Measurements from ENCODE around the gene EEFSEC. TPM values are rescaled to one million over a fixed set of nuclear protein-coding genes. Genes with fewer than 3 reads are reported as not detected.

The EEFSEC gene
- total and polyA plus RNA-seq, 2 of the 8 experiments (the other 6 are each of a cell fraction or from before 2014, with no cell fraction given): 13.1 to 19.8 TPM

DNA sequence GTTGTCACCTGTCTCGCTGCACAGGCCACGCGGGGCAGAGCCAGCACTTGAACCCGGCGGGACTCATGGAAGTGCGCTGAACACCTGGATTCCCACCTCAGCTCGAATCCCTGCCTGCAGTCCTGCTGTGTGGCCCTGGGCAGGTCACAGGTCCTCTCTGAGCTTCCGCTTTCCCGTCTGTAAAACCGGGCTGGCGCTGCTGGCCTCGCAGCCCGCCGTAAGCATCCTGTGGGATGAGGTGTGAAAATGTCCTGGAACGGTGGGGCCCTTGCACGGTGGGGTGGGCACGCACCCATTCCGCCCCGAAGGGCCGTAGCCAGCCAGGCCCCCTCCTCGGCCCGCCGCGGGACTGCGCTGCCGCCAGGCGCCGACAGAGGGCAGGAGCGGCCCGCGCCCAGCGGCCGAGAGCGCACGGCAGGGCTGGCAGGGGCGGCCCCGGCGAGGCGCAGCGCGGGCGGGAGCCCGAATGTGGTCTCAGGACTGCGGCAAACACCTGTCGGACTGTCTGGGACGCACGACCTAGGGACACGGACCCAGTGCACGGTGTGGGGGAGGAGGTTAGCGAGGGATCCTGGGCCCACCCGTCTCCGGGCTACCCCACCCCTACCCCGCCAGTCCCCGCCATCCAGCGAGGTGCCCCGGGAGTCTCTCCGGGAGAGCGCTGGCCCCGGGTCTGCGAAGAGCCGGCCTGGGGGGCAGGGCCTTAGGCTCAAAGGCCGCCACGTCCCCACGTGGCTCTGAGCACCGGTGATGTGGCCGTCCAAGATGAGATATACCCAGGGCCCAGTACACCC, 273.0 kb downstream of the EEFSEC start:
- Histone ChIP-seq H3K79me2 (ENCODE audit: control insufficient read depth in 1 of 2, insufficient read depth in 2 of 2, low read length in 2 of 2) (no peaks in the 10 kb centered on the region), H3K4me1 (replicated peaks in 1 of 4; ENCODE audit: control insufficient read depth in 3 of 4, insufficient read depth in 4 of 4, low read length in 3 of 4) (peaks cover 0 to 23% (median 11%) of the 10 kb centered on the region in 4 experiments; a peak in 5 of 7 replicates), H4K20me1 (replicated peaks in 1 of 2; ENCODE audit: control insufficient read depth in 1 of 2, insufficient read depth in 2 of 2, low read length in 2 of 2) (peaks cover 6 to 8% of the 10 kb centered on the region in 2 experiments), H4K8ac (ENCODE audit: extremely low read depth, insufficient read depth, low read length) (peak overlapping the region; percentile 88), H2AFZ (ENCODE audit: low read length) (no peak overlapping the region), H2BK15ac (ENCODE audit: low read length) (peak overlapping the region; percentile 65; the same call in 1 of the 2 replicates), H3K36me3 (ENCODE audit: control insufficient read depth in 2 of 4, insufficient read depth in 4 of 4, low read length in 3 of 4) (no peaks in the 10 kb centered on the region), H3K14ac (ENCODE audit: insufficient read length) (no peak overlapping the region), H4K5ac (ENCODE audit: insufficient read length, low read depth, low read length) (peak overlapping the region; percentile 22), H2BK20ac (ENCODE audit: low read length) (no peak overlapping the region), H3K9me3 (ENCODE audit: insufficient read depth in 2 of 2, low read depth in 1 of 2, low read length in 1 of 2) (no peaks in the 10 kb centered on the region), H2AK5ac (ENCODE audit: low read depth, low read length) (no peak overlapping the region), H3K23me2 (ENCODE audit: low read depth, low read length) (no peaks in the 10 kb centered on the region), H3K23ac (ENCODE audit: insufficient read length) (no peak overlapping the region), H3K56ac (replicated peaks; ENCODE audit: insufficient read length, low read depth, low read length) (no peak overlapping the region), H3K4me3 (ENCODE audit: extremely low read depth in 1 of 4, insufficient read depth in 2 of 4, low read depth in 3 of 4, low read length in 4 of 4) (peak overlapping the region in 2 of 4 experiments; percentile 10 to 48; a peak in 4 of 8 replicates), H2BK120ac (replicated peaks; ENCODE audit: low read depth, low read length) (no peak overlapping the region), H3K4me2 (ENCODE audit: insufficient read depth in 1 of 2, low read depth in 2 of 2, low read length in 2 of 2) (peak overlapping the region; percentile 1 to 78; a peak in 3 of 4 replicates), H2BK12ac (ENCODE audit: low read depth, low read length) (peak overlapping the region; percentile 30; the same call in 1 of the 2 replicates), H3K18ac (ENCODE audit: extremely low read depth, low read length) (peak overlapping the region; percentile 44; the same call in 1 of the 2 replicates), H3K27me3 (replicated peaks in 1 of 4; ENCODE audit: control insufficient read depth in 3 of 4, extremely low read depth in 1 of 4, insufficient read depth in 3 of 4, low read length in 3 of 4) (peaks cover 6 to 64% (median 52%) of the 10 kb centered on the region in 4 experiments), H3K27ac (ENCODE audit: low read depth, low read length) (no peak overlapping the region), H4K91ac (replicated peaks; ENCODE audit: insufficient read length, low read length) (peak overlapping the region; percentile 74), H3K79me1 (ENCODE audit: low read depth, low read length) (no peaks in the 10 kb centered on the region), H3K9ac (replicated peaks in 1 of 4; ENCODE audit: extremely low read depth in 1 of 4, low read depth in 3 of 4, low read length in 3 of 4) (no peak overlapping the region), H3K4ac (replicated peaks; ENCODE audit: insufficient read length, low read depth, low read length) (peak overlapping the region; percentile 85), H2BK5ac (ENCODE audit: low read depth, low read length) (no peak overlapping the region)
- ChIA-PET CTCF (ENCODE audit: partially characterized antibody) (interaction anchor here (0.6 to 11.0 kb wide), 47 partner anchors 9 to 457 kb away, joined by 3 to 144 read pairs (median 4); no protein-coding TSS in a partner anchor), POLR2A (ENCODE audit: partially characterized antibody) (interaction anchor here (0.6 to 1.7 kb wide), 3 partner anchors 15 to 251 kb away, joined by 3 to 4 read pairs (median 4); no protein-coding TSS in a partner anchor)
- DNase-seq (ENCODE audit: low read depth in 1 of 2, low spot score in 2 of 2) (peak in 1 of 2 experiments; percentile 90), FAIRE-seq (no peak)
- 10% methylated on average over 52 of the region's 66 CpGs; no CpG with 5 or more reads in 1 of the 2 experiments for WGBS, 2 experiments (ENCODE audit: extremely low coverage in 1 of 2, insufficient coverage in 1 of 2, insufficient read length in 1 of 2, insufficient replicate concordance in 2 of 2, low coverage in 1 of 2, low lambda C conversion rate in 2 of 2, missing lambda C conversion rate in 1 of 2)
- TF ChIP-seq KDM4A (IDR thresholded peaks at IDR 0.05; ENCODE audit: low read depth, low read length, severe bottlenecking) (peak; percentile 30), TEAD4 (IDR thresholded peaks at IDR 0.05; ENCODE audit: low read depth, low read length) (no peak), TAF1 (IDR thresholded peaks at IDR 0.05; ENCODE audit: low read depth, low read length) (no peak), SUZ12 (IDR thresholded peaks at IDR 0.05; ENCODE audit: low read length) (peak; percentile 48; the same call in 1 of the 2 replicates), GABPA (IDR thresholded peaks at IDR 0.05; ENCODE audit: borderline replicate concordance, insufficient read depth, low read length) (peak; percentile 40; the same call in 1 of the 2 replicates), HDAC2 (IDR thresholded peaks at IDR 0.05; ENCODE audit: borderline replicate concordance in 1 of 2, low read depth in 2 of 2, low read length in 2 of 2) (no peak), RAD21 (IDR thresholded peaks at IDR 0.05 in 1 of 2, conservative IDR thresholded peaks at IDR 0.05 in 1 of 2; ENCODE audit: low read depth in 2 of 2, low read length in 2 of 2) (peak; percentile 76 to 96), EZH2 (IDR thresholded peaks at IDR 0.05; ENCODE audit: low read depth, low read length, severe bottlenecking) (no peak)
- TF ChIP-seq, protein P1, sequence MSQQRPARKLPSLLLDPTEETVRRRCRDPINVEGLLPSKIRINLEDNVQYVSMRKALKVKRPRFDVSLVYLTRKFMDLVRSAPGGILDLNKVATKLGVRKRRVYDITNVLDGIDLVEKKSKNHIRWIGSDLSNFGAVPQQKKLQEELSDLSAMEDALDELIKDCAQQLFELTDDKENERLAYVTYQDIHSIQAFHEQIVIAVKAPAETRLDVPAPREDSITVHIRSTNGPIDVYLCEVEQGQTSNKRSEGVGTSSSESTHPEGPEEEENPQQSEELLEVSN (IDR thresholded peaks at IDR 0.05): peak; percentile 23; the same call in 1 of the 2 replicates
